CD4-positive, alpha-beta T cell treated with Interleukin-2 at 100 ng/mL for 4 hours (primary cell): ENCODE results near the gene ZSWIM4.

Experiments
- DNase-seq: peaks from one replicate; pipeline ENCODE4 v3.0.0-alpha.2; 2020; ENCODE audit warnings: low spot score

Gene ZSWIM4

GRCh38 chr19:13875824-13876223 lies 80.6 kb downstream of the ZSWIM4 start:
- DNase-seq: no peak

GRCh38 chr19:13876834-13877233 lies 81.6 kb downstream of the ZSWIM4 start, which contains the start of gene NANOS3:
Gene NANOS3 (plus strand): TSS chr19:13877134. CDS start chr19:13877249, 115 bp downstream.
- no peak for DNase-seq

- no peak for DNase-seq
These were observed 82.1 kb downstream of the ZSWIM4 start for GRCh38 chr19:13877303-13877702.

- peak; percentile 99 for DNase-seq
These were observed 85.1 kb downstream of the ZSWIM4 start for GRCh38 chr19:13880059-13881043.

GRCh38 chr19:13881251-13881691 lies 86.0 kb downstream of the ZSWIM4 start:
- DNase-seq: no peak
